Adrenal gland (tissue), 12 donors: Measurements from ENCODE around the gene GALNT16. TPM values are rescaled to one million over a fixed set of nuclear protein-coding genes. Genes with fewer than 3 reads are reported as not detected.

Experiments
- DNase-seq, 7 donors: peaks; one replicate each; pipeline ENCODE4 v3.0.0-alpha.2; 2019 to 2020
- H3K27ac ChIP-seq, 5 donors: fragments of 200-600 bp; sonication (generic) in 4 of 5; 1 replicate in 3 of 5; 2 replicates in 2 of 5; pipeline versions ENCODE4 v1.5.1 to v1.8.0; 2016 to 2020; ENCODE audit warnings: mild to moderate bottlenecking in 1 of 5
- H3K27me3 ChIP-seq: fragments of 200-600 bp; 2 replicates; pipeline ENCODE4 v1.8.0; 2021
- H3K36me3 ChIP-seq, 2 donors: fragments of 200-600 bp; replicated peaks in 1 of 2; 1 replicate in 1 of 2; 2 replicates in 1 of 2; pipeline versions ENCODE4 v1.5.1 to v1.8.0; 2018 to 2022
- H3K4me1 ChIP-seq, 2 donors: fragments of 200-600 bp; replicated peaks in 1 of 2; 1 replicate in 1 of 2; 2 replicates in 1 of 2; pipeline versions ENCODE4 v1.5.1 to v1.8.0; 2018 to 2021
- H3K4me3 ChIP-seq, 4 donors: fragments of 200-600 bp; sonication (generic) in 3 of 4; one replicate each; pipeline ENCODE4 v1.5.1; 2016 to 2018
- H3K9me3 ChIP-seq, 3 donors: fragments of 200-600 bp; sonication (generic) in 1 of 3; replicated peaks in 1 of 3; 1 replicate in 2 of 3; 2 replicates in 1 of 3; pipeline versions ENCODE4 v1.5.1 to v1.8.0; 2016 to 2021
- POLR2A ChIP-seq, 2 donors: fragments of 450-650 bp; IDR thresholded peaks; one replicate each; pipeline ENCODE4 v1.6.1; 2017; ENCODE audit warnings: antibody characterized with exemption in 2 of 2, mild to moderate bottlenecking in 2 of 2, moderate library complexity in 1 of 2
- WGBS, 4 donors: extraction: QIAGEN DNeasy Blood & Tissue Kit in 2 of 4; methylation state at CpG; one replicate each; pipeline versions ENCODE4 v1.1.5 to v1.1.7; 2013 to 2017; 5-methylcytosine and 5-hydroxymethylcytosine counted together
- intact Hi-C, 2 donors: fragments of 100-400 bp; cut with DNase I; formaldehyde crosslinking; loops; one replicate each; pipeline versions ENCODE4 v1.14.1 to v1.15.0; 2022 to 2023
- polyA plus RNA-seq, 3 donors: library from polyadenylated mRNA; stranded (reverse); fragments of 200-250 nt in 2 of 3; fragments of 350-450 nt in 1 of 3; fragmentation: Illumina TruSeq in 1 of 3; extraction: RNeasy Lipid Tissue Mini Kit (QIAGEN cat#74804) in 1 of 3; gene quantifications; one replicate each; pipeline ENCODE4 v1.2.3, GENCODE V29; 2013 to 2014
- total RNA-seq, 9 donors: library from RNA; depleted of rRNA in 4 of 9; stranded (reverse); fragments of >200 nt in 4 of 9; fragments of 120-200 nt in 1 of 9; fragmentation: NEBNext Ultra II Directional in 1 of 9; extraction: Animal tissue kit (Norgen Biotek cat#: 25700) in 1 of 9; gene quantifications; one replicate each; pipeline versions ENCODE4 v1.1.0 to v1.2.4, GENCODE V29; 2013 to 2023
- TF ChIP-seq, protein P1 (sequence below), 6 experiments: fragments of 450-650 bp in 4 of 6; fragments of 200-600 bp in 2 of 6; sonication (generic) in 1 of 6; IDR thresholded peaks; 1 replicate in 5 of 6; 2 replicates in 1 of 6; pipeline versions ENCODE4 v1.5.1 to v1.8.0; 2016 to 2021; ENCODE audit warnings: antibody characterized with exemption in 6 of 6, mild to moderate bottlenecking in 2 of 6, moderate library complexity in 1 of 6
- donor health status: healthy with polysubstance abuse.
- donor health status: Bipolar disorder and iron deficiency.
- donor health status: DM: yes; HTN: yes; CAD: no.
- donor health status: DM: no; HTN: no; CAD: no.
- donor health status: DM: no; HTN: no; CAD: no.
- donor health status: DM: yes; HTN: yes; CAD: no.

Gene GALNT16
- total and polyA plus RNA-seq, 12 donors, result 7.4 to 38.1 (median 15.9) TPM

DNA sequence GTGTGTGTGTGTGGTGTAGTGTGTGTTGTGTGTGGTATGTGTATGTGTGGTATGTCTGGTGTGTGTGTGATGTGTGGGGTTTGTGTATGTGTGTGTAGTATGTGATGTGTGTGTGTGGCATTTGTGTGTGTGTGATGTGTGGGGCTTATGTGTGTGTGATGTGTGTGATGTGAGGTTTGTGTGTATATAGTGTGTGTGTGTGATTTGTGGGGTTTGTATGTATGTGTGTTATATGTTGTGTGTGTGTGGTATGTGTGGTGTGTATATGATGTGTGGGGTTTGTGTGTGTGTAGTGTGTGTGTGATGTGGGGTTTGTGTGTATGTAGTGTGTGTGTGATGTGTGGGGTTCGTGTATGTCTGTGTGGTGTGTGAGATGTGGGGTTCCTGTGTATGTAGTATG is 9.4 kb downstream of the GALNT16 start:
- TF ChIP-seq, protein P1, sequence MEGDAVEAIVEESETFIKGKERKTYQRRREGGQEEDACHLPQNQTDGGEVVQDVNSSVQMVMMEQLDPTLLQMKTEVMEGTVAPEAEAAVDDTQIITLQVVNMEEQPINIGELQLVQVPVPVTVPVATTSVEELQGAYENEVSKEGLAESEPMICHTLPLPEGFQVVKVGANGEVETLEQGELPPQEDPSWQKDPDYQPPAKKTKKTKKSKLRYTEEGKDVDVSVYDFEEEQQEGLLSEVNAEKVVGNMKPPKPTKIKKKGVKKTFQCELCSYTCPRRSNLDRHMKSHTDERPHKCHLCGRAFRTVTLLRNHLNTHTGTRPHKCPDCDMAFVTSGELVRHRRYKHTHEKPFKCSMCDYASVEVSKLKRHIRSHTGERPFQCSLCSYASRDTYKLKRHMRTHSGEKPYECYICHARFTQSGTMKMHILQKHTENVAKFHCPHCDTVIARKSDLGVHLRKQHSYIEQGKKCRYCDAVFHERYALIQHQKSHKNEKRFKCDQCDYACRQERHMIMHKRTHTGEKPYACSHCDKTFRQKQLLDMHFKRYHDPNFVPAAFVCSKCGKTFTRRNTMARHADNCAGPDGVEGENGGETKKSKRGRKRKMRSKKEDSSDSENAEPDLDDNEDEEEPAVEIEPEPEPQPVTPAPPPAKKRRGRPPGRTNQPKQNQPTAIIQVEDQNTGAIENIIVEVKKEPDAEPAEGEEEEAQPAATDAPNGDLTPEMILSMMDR (IDR thresholded peaks at IDR 0.05), result no peak
- TF ChIP-seq POLR2A (IDR thresholded peaks at IDR 0.05), result no peak
- H3K9me3 ChIP-seq, result no peaks in the 10 kb centered on the region
- H3K36me3 ChIP-seq, result no peaks in the 10 kb centered on the region
- H3K27ac ChIP-seq, result no peak overlapping the region
- 88 to 100% (median 93%) methylated on average over 1 of the region's 1 CpG for WGBS, 4 donors
- no peaks in the 10 kb centered on the region for H3K27me3 ChIP-seq
- no peak overlapping the region for H3K4me3 ChIP-seq
- intact Hi-C loops, result no loop called here
- DNase-seq, result no peak
- H3K4me1 ChIP-seq, result peaks cover 5 to 11% of the 10 kb centered on the region in 2 donors

DNA sequence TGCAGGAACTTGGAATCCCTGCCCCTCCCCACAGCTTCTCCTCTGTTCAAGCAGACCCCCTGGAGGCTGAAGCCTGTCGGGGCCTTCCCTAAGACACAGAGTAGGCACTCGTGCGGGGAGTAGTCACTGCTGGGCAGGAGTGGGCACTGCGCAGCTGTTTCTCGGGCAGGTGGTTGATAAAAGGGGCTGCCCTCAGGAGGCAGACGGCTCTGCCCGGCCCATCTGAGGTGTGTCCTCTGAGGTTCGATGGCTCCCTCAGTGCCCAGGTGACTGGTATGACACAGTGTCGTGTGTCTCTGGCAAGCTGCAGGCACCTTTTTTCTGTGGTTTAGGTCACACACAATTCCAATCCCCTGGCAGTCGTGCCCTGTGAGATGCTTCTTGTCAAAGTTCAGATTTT is 10.1 kb downstream of the GALNT16 start:
- intact Hi-C loops, result no loop called here
- Histone ChIP-seq H3K9me3 (no peaks in the 10 kb centered on the region), H3K27ac (no peak overlapping the region), H3K36me3 (no peaks in the 10 kb centered on the region), H3K4me3 (no peak overlapping the region), H3K27me3 (no peaks in the 10 kb centered on the region), H3K4me1 (peaks cover 5 to 8% of the 10 kb centered on the region in 2 donors)
- TF ChIP-seq, protein P1 (IDR thresholded peaks at IDR 0.05), result no peak
- TF ChIP-seq POLR2A (IDR thresholded peaks at IDR 0.05), result no peak
- no peak for DNase-seq
- WGBS, 4 donors, result 88 to 100% (median 92%) methylated on average over 2 to 10 of the region's 10 CpGs

DNA sequence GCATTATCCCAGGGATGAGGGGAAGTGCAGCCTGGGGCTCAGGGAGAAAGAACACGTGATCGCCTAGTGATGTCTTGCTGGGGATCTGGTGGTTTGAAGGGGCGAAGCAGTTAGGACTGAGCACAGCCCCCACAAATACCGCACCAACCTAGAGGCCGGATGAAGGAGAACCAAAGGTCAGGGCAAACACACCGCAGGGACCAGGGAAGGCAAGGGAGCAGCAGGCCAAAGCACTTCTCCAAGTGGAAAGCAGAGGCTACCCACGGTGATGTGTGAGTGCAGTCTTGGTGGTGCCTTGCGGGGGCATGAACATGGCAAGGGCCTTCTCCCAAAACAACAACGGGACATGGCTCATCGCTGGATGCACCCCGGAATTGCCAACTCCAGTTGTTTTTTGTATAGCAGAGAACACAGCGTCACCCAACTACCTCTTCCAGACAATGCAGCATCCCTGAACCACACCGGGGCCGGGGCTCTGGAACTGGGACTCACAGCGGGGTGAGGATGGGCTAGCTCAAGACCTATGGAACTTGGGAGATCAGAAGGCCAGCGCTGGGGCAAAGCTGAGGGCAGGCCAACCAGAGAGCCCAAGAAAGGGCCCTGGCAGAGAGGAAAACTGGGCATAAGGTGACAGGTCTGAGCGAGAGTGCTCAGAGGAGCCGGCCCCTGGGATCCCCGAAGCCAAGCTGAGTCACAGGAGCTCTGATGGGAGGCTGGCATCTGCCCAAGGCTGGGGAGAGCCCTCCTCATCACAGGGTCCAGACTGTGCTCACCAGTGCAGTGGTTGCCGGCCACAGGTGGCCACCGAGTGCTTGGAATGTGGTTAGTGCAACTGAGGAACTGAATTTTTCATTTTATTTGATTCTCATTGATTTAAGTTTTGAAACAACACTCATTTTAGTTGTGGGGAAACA is 11.1 kb downstream of the GALNT16 start:
- peaks cover 5 to 8% of the 10 kb centered on the region in 2 donors for H3K4me1 ChIP-seq
- WGBS, 4 donors, result 83 to 87% (median 85%) methylated on average over 18 to 21 of the region's 21 CpGs
- H3K27me3 ChIP-seq, result no peaks in the 10 kb centered on the region
- no peak overlapping the region for H3K4me3 ChIP-seq
- no peak for TF ChIP-seq POLR2A (IDR thresholded peaks at IDR 0.05)
- TF ChIP-seq, protein P1 (IDR thresholded peaks at IDR 0.05), result no peak
- H3K9me3 ChIP-seq, result no peaks in the 10 kb centered on the region
- H3K36me3 ChIP-seq, result no peaks in the 10 kb centered on the region
- H3K27ac ChIP-seq, result no peak overlapping the region
- DNase-seq, result peak in 5 of 7 donors; percentile 33 to 45 (median 34)
- intact Hi-C loops, result no loop called here

DNA sequence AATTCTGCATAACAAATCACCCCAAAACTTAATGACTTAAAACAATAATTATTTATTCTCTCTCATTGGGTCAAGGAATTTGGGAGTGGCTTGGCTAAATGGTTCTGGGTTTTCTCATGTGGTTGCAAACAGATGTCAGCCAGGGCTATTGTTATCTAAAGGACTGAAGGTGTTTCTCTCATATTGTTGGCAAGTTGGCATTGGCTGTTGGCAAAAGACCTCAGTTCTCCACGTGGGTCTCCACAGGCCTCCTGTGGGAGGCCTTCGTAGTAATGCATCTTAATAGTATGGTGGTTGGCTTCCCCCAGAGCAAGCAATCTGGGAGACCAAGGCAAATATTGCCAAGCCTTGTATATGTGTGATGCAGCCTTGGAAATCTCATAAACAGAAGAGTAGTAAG is 14.4 kb downstream of the GALNT16 start:
- Histone ChIP-seq H3K27ac (no peak overlapping the region), H3K4me1 (no peaks in the 10 kb centered on the region), H3K27me3 (no peaks in the 10 kb centered on the region), H3K36me3 (no peaks in the 10 kb centered on the region), H3K9me3 (no peaks in the 10 kb centered on the region), H3K4me3 (no peak overlapping the region)
- TF ChIP-seq POLR2A (IDR thresholded peaks at IDR 0.05), result no peak
- TF ChIP-seq, protein P1 (IDR thresholded peaks at IDR 0.05), result no peak
- 59 to 72% (median 70%) methylated on average over 2 of the region's 2 CpGs for whole genome bisulfite sequencing, 4 donors
- no peak for DNase-seq
- intact Hi-C loops, result no loop called here
